Fibroblast of skin of right biceps (primary cell): ENCODE results near the gene ANKFN1.

ENCODE experiments used
- DNase-seq: peaks from one replicate; pipeline ENCODE4 v3.0.0-alpha.2; 2013

ANKFN1 gene

DNA sequence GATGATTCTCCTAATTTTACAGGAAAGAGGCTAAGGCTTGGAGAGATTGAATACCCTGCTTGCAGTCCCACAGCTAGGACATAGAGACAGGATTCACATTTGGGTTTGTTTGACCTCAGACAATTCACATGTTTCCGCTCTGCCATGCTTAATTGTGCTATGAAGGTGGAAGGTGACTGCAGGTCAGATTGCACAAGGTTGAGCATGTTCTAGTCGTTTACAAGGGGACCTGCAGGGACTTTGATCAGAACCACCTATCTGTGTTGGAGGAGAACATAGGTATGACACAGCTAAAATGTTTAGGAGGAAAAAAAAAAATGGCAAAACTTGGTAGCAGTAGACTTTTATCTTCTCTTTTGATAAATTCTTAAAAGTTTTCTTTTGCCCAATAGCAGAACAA lies 4.9 kb upstream of the ANKFN1 start:
- no peak for DNase-seq

DNA sequence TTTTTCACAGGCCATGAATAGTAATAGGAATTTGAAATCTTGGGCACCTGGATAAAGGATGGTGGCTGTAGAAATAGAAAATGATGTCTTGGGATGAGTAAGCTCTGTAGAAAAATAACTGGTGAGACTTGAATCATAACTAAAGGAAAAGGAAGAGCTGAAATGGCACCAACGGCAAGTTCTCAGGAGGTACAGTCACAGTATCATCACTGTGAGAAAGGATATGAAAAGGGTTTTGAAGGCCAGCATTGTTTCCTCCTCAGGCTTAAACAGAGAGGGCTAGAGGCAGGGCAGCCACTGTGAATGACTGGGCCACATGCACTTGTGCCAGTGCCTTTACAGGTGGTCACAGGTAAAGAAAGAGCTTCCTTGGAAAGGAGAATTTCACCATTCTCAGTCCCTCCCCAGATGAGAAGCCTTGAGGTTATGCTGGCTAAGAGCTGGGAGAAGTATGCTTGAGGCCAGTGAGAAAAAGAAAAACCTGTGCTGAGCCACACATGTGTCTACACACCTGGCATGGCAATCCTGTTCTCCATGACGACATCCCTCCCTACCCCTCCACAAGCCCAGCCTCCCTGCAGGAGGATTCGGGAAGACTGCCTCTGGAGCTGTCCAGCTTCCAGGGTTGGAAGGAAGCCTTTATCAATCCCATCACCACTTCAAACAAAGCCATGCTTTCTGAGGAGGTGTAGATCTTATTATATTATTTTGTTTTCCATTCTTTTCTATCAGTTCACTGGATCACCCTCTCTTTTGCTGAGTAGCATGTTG lies 3.8 kb upstream of the ANKFN1 start:
- no peak for DNase-seq

- DNase-seq: no peak
Measured at GRCh38 chr17:56150649-56151048, 2.6 kb upstream of the ANKFN1 start.

DNA sequence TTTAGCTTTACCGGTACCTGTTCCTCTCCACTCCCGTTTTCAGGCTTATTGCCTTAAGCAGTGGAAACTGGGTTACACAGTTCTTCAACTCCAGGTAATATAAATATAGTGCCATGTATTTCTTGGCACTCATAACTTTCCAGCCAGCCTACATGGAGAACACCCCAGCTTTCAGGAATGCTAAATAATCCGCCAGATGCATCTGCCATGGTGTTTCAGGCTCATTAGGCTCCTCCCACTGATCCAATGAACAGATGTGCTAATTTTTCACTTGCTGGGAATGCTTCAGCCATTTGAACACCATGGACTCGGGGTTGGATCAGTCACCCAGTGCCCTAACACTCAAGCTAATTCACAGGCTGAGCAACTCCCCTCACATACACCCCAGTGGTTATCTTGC lies 4.6 kb downstream of the ANKFN1 start:
- no peak for DNase-seq

- DNase-seq: no peak
Measured at GRCh38 chr17:56158344-56158743, 5.1 kb downstream of the ANKFN1 start.

DNA sequence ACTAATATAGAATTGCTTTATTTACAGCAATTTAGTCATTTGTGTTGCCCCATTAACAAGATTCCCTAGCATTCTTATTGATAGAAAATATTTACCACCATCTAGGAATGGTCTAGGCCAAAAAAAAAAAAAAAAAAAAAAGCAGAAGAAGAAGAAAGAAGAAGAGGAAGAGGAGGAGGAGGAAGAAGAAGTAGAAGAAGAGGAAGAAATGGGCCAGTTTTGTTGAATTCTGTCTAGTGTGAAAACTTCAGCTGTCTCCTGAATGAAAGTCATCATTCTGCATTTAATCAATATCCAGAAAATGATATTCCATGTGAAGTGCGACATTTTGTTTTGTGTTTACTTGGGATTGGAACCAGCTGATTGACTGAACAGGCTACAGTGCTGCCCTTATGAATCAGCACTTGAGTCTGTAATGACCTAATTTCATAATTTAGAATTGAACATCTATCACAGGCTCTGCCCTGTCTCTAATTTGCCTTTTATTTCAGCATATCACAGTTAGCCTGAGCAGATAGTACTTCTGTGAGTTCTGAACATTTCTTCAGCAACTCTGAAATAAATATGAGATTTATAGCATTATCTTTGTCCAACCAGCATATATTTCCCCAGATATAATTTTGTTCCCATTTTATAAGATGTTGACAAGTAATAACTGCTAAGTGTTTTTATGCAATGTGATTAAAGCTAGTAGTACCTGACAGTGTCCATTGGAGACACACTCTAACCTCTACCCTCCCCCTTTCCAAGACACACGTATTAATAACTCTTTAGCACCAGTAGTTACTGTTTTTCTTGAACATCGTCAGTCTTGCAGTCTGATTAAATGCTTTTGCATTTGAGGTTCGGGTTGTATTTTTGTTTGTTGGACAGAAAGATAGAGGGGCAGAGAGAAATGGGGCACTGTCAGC lies 5.9 kb downstream of the ANKFN1 start:
- DNase-seq: no peak

GRCh38 chr17:56159826-56160380 lies 6.6 kb downstream of the ANKFN1 start:
- no peak for DNase-seq

- DNase-seq: no peak
Measured at GRCh38 chr17:56160422-56160821, 7.1 kb downstream of the ANKFN1 start.

DNA sequence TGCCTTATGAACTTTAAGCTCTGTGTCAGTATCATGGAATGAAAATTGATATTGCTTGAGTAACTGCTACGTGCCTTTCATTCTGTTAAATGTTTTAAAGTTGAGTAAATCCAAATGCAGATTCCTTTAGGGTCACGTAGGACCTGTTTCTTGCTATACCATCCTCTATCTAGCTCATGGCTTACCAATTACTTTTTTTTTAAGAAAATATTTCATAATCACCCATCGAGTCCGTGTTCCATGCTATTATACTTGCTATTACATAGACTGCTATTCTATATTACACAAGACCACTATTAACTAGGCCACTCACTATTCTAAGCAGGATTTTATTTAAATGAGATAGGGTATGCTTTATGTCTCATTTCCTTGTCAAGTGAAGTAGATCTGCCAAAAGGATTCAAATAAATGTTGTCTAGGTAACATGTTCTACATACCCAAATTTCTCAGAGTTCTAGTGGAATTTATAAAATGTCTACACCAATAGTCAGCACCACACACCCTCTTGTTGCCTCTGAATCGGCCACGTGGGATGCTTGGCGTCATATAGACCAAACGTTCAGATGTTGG lies 11.9 kb downstream of the ANKFN1 start:
- DNase-seq: peak; percentile 72

DNA sequence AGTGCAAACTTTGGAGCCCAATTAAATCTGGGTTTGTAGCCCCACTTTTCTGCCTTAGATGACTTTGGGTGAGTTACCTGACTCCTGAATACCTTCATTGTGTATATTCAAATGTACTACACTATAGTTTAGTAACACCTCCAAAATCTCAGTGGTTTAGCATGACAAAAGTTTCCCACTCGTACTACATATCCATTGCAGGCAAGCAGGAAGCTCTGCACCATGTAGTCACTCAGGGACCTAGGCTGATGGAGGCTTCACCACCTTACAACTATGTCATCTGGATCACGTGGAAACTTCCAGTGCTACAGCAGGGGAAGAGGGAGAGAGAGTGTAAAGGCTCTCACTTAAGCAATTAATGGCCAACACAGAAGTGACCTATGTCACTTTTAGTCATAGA lies 14.2 kb downstream of the ANKFN1 start:
- DNase-seq: no peak

- no peak for DNase-seq
Measured at GRCh38 chr17:56169621-56170020, 16.3 kb downstream of the ANKFN1 start.

DNA sequence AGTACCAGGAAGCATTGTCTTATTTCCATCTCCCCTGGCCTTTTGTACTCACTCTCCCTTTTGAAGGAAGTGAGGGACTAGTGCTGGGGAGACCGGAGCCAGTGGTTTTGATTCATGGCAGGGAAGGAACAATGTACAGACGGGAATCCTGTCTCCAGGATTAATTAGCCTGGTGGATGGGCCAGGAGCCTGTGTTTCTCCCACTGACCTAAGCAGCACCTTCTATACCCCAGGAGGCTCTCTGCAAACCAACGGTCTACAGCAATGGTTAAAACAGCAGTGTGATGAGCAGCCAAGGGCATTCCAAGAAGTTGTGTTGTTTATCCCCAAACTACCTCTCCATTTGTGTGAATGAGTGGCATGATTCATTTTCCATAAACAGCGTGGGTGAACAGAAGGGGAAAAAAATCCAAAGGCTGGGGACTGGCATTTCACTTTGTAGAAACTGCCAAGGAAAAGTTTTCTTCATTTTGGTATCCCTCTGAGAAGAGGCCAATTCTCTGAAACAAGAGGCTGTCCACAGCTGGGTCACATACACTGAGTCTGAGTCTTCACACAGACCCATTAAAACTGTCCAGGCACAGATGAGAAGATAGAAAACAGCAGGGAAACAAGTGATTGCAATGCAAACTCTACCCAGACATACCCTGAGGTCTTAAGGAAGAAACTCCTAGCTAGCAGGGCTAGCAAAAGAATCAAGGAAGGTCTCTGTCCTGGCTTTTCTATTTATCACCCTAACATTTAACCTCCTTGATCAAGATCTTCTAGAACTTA lies 18.1 kb downstream of the ANKFN1 start:
- DNase-seq: no peak

DNA sequence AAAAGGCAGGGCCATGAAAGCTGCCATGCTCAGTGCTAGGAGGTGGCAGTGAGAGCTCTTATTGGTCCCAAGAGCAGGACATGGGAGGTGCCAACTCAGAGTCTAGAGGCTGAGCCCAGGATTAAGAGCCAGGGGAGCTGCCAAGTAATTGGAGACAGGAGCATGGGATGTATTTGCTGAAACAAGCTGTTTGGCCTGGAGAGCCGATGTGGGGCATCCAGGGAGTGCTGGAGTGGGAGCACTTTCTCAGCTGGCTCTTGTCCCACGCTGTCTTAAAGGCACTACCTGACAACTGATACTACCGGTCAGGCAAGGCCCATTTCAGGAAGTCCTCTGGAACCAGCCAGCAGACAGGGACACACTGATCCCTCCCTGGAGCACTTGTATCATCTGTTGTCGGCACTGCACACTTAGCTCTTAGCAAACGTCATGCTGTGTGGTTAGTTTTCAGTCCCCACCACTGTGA lies 19.3 kb downstream of the ANKFN1 start:
- no peak for DNase-seq

GRCh38 chr17:56173026-56173425 lies 19.8 kb downstream of the ANKFN1 start:
- DNase-seq: no peak

- DNase-seq: peak; percentile 51
Measured at GRCh38 chr17:56173958-56174835, 20.9 kb downstream of the ANKFN1 start.

DNA sequence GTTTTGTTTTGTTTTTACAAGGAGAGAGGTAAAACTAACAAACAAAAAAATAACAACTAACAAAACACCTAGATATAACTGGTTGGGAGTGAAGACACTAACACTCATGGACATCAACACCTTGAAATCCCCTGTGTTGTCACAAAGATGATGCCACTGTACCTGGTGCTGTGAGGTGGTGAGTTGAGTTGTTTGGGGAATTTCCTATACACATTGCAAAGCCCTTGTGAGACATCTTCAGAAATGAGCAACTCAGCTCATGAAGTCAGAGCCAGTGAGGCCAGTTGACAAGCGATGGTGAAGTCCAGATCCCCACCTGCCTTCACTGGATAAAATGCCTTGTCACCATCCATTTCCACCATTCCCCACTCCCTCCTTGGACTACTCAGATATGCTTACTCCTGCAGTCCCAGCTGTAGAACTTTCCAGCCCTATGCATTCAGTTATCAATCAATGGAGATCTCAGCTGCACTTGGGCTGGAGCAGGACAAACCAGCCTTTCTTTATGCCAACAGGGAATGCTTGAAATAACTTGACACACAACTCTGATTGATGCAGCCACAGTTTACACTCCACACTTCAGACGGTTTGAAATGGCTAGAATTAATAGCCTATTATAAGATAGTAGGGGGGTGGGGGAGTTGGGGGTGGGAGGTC lies 22.2 kb downstream of the ANKFN1 start:
- DNase-seq: peak; percentile 23

DNA sequence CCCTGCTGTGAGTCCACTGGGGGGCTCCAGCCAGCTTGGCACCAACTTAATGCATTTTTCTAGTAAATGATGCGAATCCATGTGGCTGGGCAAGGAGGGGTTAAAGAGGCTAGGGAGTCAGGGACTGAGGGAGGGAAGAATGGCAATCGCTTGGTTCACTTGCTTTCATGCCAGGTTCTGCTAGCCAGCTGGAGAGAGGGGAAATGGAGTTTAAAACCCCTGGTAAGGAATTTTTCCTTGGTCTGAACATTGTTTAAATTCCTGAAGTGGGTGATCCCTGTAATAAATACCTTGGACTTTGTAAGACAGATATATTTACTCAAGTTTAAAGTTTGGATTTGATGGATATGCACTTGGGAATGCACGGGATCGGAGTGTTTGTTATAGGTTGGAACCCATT lies 22.8 kb downstream of the ANKFN1 start:
- DNase-seq: peak; percentile 81

DNA sequence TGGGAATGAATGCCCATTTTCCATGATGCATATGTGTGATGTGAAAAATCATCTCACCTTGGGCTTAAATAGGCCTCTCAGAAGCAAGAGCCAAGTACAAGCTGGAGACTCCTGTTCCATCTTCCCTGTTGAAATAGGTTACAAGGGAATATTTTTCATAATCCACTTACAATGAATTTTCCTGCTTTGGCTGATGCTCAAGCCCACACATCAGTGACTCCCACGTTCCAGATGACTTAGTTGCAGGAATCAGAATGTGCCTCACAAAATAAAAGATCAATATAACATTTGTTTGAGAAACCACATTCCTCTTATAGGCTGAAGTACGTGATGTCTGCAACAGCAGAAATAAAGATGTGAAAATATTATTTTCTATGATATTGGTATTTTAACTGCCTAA lies 24.1 kb downstream of the ANKFN1 start:
- DNase-seq: no peak

- DNase-seq: no peak
Measured at GRCh38 chr17:56178203-56178602, 24.9 kb downstream of the ANKFN1 start.

- no peak for DNase-seq
Measured at GRCh38 chr17:56182081-56182480, 28.8 kb downstream of the ANKFN1 start.

GRCh38 chr17:56184650-56185049 lies 31.4 kb downstream of the ANKFN1 start:
- no peak for DNase-seq
